SK-N-SH (cell line): Measurements from ENCODE around the gene SLC25A18. TPM values are rescaled to one million over a fixed set of nuclear protein-coding genes. Genes with fewer than 3 reads are reported as not detected.
A peak's percentile ranks its signal among the peaks of the same experiment; 100 is the strongest.

ENCODE experiments used
- CTCF ChIA-PET: fragments of 300-600, 350-600 bp; formaldehyde crosslinking; extraction: SDS; loops from one replicate; lab custom pipeline; 2021; lab: Yijun Ruan, JAX
- POLR2A ChIA-PET: fragments of 350-600 bp; sonication (Branson Sonifier 250); formaldehyde crosslinking; extraction: SDS; loops from one replicate; lab custom pipeline; 2020; ENCODE audit warnings: antibody characterized with exemption, inconsistent platforms; lab: Yijun Ruan, JAX
- DNase-seq: peaks from one replicate; pipeline ENCODE4 v3.0.0; 2012
- H2AFZ ChIP-seq: fragments of 200-600 bp; sonication (generic); 2 replicates; pipeline ENCODE4 v1.8.1; 2016; ENCODE audit warnings: antibody characterized with exemption, mild to moderate bottlenecking, low read depth
- H3F3A ChIP-seq: fragments of 200-600 bp; sonication (generic); replicated peaks from 2 replicates; pipeline ENCODE3; 2016; ENCODE audit warnings: antibody characterized with exemption, mild to moderate bottlenecking; ENCODE audit not compliant: insufficient read depth
- H3K27ac ChIP-seq, 2 experiments: fragments of 200-500 bp in 1 of 2; fragments of 200-600 bp in 1 of 2; sonication (Bioruptor generic) in 1 of 2; sonication (generic), shearing (Covaris generic) in 1 of 2; 2 replicates each; pipeline versions ENCODE4 v1.5.1 to v1.6.1; 2014 to 2016; ENCODE audit warnings: low read depth in 2 of 2, inconsistent platforms in 1 of 2, low read length in 1 of 2, mild to moderate bottlenecking in 1 of 2, mixed read lengths in 1 of 2
- H3K27me3 ChIP-seq: fragments of 200-600 bp; sonication (generic), shearing (Covaris generic); 2 replicates; pipeline ENCODE4 v1.6.1; 2016; ENCODE audit warnings: mixed run types; ENCODE audit not compliant: insufficient read depth
- H3K36me3 ChIP-seq, 2 experiments: fragments of 200-500 bp in 1 of 2; fragments of 200-600 bp in 1 of 2; sonication (Bioruptor generic) in 1 of 2; sonication (generic) in 1 of 2; replicated peaks in 1 of 2; 2 replicates each; pipeline versions ENCODE3 to v1.5.1; 2014 to 2016; ENCODE audit warnings: low read length in 1 of 2, mild to moderate bottlenecking in 1 of 2; ENCODE audit not compliant: insufficient read depth in 2 of 2, control insufficient read depth in 1 of 2
- H3K4me1 ChIP-seq, 2 experiments: fragments of 200-500 bp in 1 of 2; fragments of 200-600 bp in 1 of 2; sonication (Bioruptor generic) in 1 of 2; sonication (generic), shearing (Covaris generic) in 1 of 2; 2 replicates each; pipeline versions ENCODE4 v1.5.1 to v1.6.1; 2014 to 2016; ENCODE audit warnings: low read depth in 1 of 2, low read length in 1 of 2, mixed run types in 1 of 2; ENCODE audit not compliant: insufficient read depth in 2 of 2, control insufficient read depth in 1 of 2
- H3K4me2 ChIP-seq: fragments of 200-600 bp; sonication (generic), shearing (Covaris generic); 2 replicates; pipeline ENCODE4 v1.6.1; 2017; ENCODE audit warnings: mixed run types
- H3K4me3 ChIP-seq, 2 experiments: fragments of 200-500 bp in 1 of 2; fragments of 200-600 bp in 1 of 2; sonication (Bioruptor generic) in 1 of 2; sonication (generic), shearing (Covaris generic) in 1 of 2; 2 replicates each; pipeline versions ENCODE4 v1.5.1 to v1.8.1; 2014 to 2016; ENCODE audit warnings: low read depth in 2 of 2, inconsistent platforms in 1 of 2, low read length in 1 of 2, mild to moderate bottlenecking in 1 of 2, mixed read lengths in 1 of 2, moderate library complexity in 1 of 2
- H3K79me2 ChIP-seq: fragments of 200-600 bp; sonication (generic); 2 replicates; pipeline ENCODE4 v1.8.1; 2017; ENCODE audit warnings: mild to moderate bottlenecking; ENCODE audit not compliant: insufficient read depth
- H3K9ac ChIP-seq: fragments of 200-600 bp; sonication (generic); 2 replicates; pipeline ENCODE4 v1.6.1; 2017; ENCODE audit warnings: mixed run types
- H3K9me2 ChIP-seq: fragments of 200-600 bp; sonication (generic); 2 replicates; pipeline ENCODE4 v1.6.1; 2017; ENCODE audit warnings: mixed run types
- H3K9me3 ChIP-seq: fragments of 200-600 bp; sonication (generic); 2 replicates; pipeline ENCODE4 v1.6.1; 2017; ENCODE audit warnings: mixed run types, mild to moderate bottlenecking, moderate library complexity
- H4K20me1 ChIP-seq: fragments of 200-600 bp; sonication (generic); 2 replicates; pipeline ENCODE4 v1.6.1; 2017; ENCODE audit warnings: mild to moderate bottlenecking, mixed run types; ENCODE audit not compliant: insufficient read depth
- EP300 ChIP-seq, 2 experiments: IDR thresholded peaks; 2 replicates each; pipeline versions ENCODE4 v1.4.0 to v1.6.1; 2012; ENCODE audit warnings: borderline replicate concordance in 1 of 2, low read depth in 1 of 2, low read length in 1 of 2
- EZH2phosphoT487 ChIP-seq: fragments of 200-600 bp; sonication (generic); IDR thresholded peaks from 2 replicates; pipeline ENCODE4 v1.6.1; 2017; ENCODE audit warnings: low read depth, mixed run types, mild to moderate bottlenecking, antibody characterized with exemption, moderate library complexity, borderline replicate concordance
- FOSL2 ChIP-seq: IDR thresholded peaks from 2 replicates; pipeline ENCODE4 v1.4.0; 2012; ENCODE audit warnings: low read depth, mild to moderate bottlenecking, moderate library complexity, borderline replicate concordance
- FOXJ3 ChIP-seq: sonication (generic); formaldehyde crosslinking; IDR thresholded peaks from 2 replicates; pipeline ENCODE4 v1.5.1; 2020; ENCODE audit warnings: mild to moderate bottlenecking, missing genetic modification reagents
- FOXM1 ChIP-seq: IDR thresholded peaks from 2 replicates; pipeline ENCODE4 v1.4.0; 2012; ENCODE audit warnings: low read depth, mild to moderate bottlenecking
- GATA2 ChIP-seq: sonication (generic); formaldehyde crosslinking; IDR thresholded peaks from 2 replicates; pipeline ENCODE4 v1.5.0; 2020; ENCODE audit warnings: mild to moderate bottlenecking, missing genetic modification reagents
- JUND ChIP-seq: IDR thresholded peaks from 2 replicates; pipeline ENCODE4 v1.4.0; 2012
- MEF2A ChIP-seq: IDR thresholded peaks from 2 replicates; pipeline ENCODE4 v1.4.0; 2012; ENCODE audit warnings: low read depth, borderline replicate concordance
- NFIC ChIP-seq: IDR thresholded peaks from 2 replicates; pipeline ENCODE4 v1.4.0; 2012; ENCODE audit warnings: borderline replicate concordance
- NRF1 ChIP-seq: IDR thresholded peaks from 2 replicates; pipeline ENCODE4 v1.6.1; 2012; ENCODE audit warnings: low read depth, mild to moderate bottlenecking, low read length
- RAD21 ChIP-seq: IDR thresholded peaks from 2 replicates; pipeline ENCODE4 v1.6.1; 2012; ENCODE audit warnings: mild to moderate bottlenecking, low read length
- RFX5 ChIP-seq: IDR thresholded peaks from 2 replicates; pipeline ENCODE4 v1.6.1; 2012; ENCODE audit warnings: mild to moderate bottlenecking, improper control_type of control experiment, low read length
- SIN3A ChIP-seq: IDR thresholded peaks from 2 replicates; pipeline ENCODE4 v1.6.1; 2012; ENCODE audit warnings: low read depth, mild to moderate bottlenecking, low read length, moderate library complexity, borderline replicate concordance
- TAF1 ChIP-seq: IDR thresholded peaks from 2 replicates; pipeline ENCODE4 v1.6.1; 2012; ENCODE audit warnings: low read depth, mild to moderate bottlenecking, low read length, moderate library complexity, borderline replicate concordance
- TEAD4 ChIP-seq: IDR thresholded peaks from 2 replicates; pipeline ENCODE4 v1.4.0; 2012; ENCODE audit warnings: mild to moderate bottlenecking, borderline replicate concordance; ENCODE audit not compliant: insufficient read depth
- WGBS: methylation state at CpG from one replicate; pipeline ENCODE4 v1.1.6; 2017; ENCODE audit warnings: low lambda C conversion rate; 5-methylcytosine and 5-hydroxymethylcytosine counted together
- polyA plus RNA-seq, 3 experiments: library from polyadenylated mRNA; depleted of rRNA; stranded (reverse); fragments of >200 nt; gene quantifications; 2 replicates each; pipeline ENCODE4 v1.2.3, GENCODE V29; 2012
- TF ChIP-seq, protein P1 (sequence below): IDR thresholded peaks from 2 replicates; pipeline ENCODE4; 2012
- TF ChIP-seq, protein P2 (sequence below): IDR thresholded peaks from 2 replicates; pipeline ENCODE4 v1.6.1; 2012; ENCODE audit warnings: mild to moderate bottlenecking, low read depth, low read length, moderate library complexity

The SLC25A18 gene
- polyA plus RNA-seq, 1 of the 3 experiments (the other 2 are of a cell fraction): 0.02 TPM

DNA sequence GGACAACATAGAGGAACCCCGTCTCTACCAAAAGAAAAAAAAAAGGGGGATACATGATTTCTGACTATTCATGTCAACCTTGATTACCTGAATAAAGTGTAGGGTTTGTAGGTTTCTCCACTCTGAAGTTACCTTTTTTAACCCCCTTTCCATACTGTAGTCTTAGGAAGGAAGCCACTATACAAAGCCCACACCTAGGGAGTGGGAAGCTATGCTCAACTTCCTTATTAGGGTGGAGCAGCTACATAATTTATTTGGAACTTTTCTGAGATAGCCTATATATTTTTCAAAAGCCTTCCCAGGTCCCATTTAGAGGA lies 65.8 kb downstream of the SLC25A18 start:
- Histone ChIP-seq H3K9me2 (no peaks in the 10 kb centered on the region), H3K9me3 (no peaks in the 10 kb centered on the region), H3K27ac (peak overlapping the region; percentile 72 to 89), H3F3A (peaks cover 30% of the 10 kb centered on the region), H3K36me3 (peaks cover 0 to 12% of the 10 kb centered on the region in 2 experiments), H3K27me3 (no peaks in the 10 kb centered on the region), H3K4me2 (peak overlapping the region; percentile 91), H3K4me3 (peak overlapping the region; percentile 73 to 98), H3K4me1 (peaks cover 0 to 20% of the 10 kb centered on the region in 2 experiments; a peak in 1 of 4 replicates), H4K20me1 (peaks cover 13% of the 10 kb centered on the region), H3K79me2 (peaks cover 62% of the 10 kb centered on the region), H3K9ac (peak overlapping the region; percentile 98), H2AFZ (peak overlapping the region; percentile 72)
- ChIA-PET POLR2A (no interaction called here), CTCF (no interaction called here)
- WGBS: 0% methylated on average over 1 of the region's 1 CpG
- no peak for TF ChIP-seq GATA2
- TF ChIP-seq RAD21: no peak
- TF ChIP-seq, protein P1, sequence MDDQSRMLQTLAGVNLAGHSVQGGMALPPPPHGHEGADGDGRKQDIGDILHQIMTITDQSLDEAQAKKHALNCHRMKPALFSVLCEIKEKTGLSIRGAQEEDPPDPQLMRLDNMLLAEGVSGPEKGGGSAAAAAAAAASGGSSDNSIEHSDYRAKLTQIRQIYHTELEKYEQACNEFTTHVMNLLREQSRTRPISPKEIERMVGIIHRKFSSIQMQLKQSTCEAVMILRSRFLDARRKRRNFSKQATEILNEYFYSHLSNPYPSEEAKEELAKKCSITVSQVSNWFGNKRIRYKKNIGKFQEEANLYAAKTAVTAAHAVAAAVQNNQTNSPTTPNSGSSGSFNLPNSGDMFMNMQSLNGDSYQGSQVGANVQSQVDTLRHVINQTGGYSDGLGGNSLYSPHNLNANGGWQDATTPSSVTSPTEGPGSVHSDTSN: no peak
- TF ChIP-seq, protein P2, sequence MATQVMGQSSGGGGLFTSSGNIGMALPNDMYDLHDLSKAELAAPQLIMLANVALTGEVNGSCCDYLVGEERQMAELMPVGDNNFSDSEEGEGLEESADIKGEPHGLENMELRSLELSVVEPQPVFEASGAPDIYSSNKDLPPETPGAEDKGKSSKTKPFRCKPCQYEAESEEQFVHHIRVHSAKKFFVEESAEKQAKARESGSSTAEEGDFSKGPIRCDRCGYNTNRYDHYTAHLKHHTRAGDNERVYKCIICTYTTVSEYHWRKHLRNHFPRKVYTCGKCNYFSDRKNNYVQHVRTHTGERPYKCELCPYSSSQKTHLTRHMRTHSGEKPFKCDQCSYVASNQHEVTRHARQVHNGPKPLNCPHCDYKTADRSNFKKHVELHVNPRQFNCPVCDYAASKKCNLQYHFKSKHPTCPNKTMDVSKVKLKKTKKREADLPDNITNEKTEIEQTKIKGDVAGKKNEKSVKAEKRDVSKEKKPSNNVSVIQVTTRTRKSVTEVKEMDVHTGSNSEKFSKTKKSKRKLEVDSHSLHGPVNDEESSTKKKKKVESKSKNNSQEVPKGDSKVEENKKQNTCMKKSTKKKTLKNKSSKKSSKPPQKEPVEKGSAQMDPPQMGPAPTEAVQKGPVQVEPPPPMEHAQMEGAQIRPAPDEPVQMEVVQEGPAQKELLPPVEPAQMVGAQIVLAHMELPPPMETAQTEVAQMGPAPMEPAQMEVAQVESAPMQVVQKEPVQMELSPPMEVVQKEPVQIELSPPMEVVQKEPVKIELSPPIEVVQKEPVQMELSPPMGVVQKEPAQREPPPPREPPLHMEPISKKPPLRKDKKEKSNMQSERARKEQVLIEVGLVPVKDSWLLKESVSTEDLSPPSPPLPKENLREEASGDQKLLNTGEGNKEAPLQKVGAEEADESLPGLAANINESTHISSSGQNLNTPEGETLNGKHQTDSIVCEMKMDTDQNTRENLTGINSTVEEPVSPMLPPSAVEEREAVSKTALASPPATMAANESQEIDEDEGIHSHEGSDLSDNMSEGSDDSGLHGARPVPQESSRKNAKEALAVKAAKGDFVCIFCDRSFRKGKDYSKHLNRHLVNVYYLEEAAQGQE: no peak
- TF ChIP-seq NRF1: no peak
- TF ChIP-seq FOSL2: no peak
- no peak for TF ChIP-seq JUND
- TF ChIP-seq SIN3A: no peak
- TF ChIP-seq MEF2A: no peak
- no peak for TF ChIP-seq FOXJ3 (CRISPR knock-in tag)
- TF ChIP-seq NFIC: no peak
- TF ChIP-seq EP300 (IDR thresholded peaks at IDR 0.05; ENCODE audit: borderline replicate concordance in 1 of 2, low read depth in 1 of 2, low read length in 1 of 2): no peak
- no peak for TF ChIP-seq RFX5
- no peak for TF ChIP-seq TAF1
- TF ChIP-seq FOXM1: no peak
- no peak for TF ChIP-seq TEAD4
- TF ChIP-seq EZH2phosphoT487: no peak
- DNase-seq: no peak
